GM12878 (cell line): ENCODE results near the gene SLC22A23. TPM values are rescaled to one million over a fixed set of nuclear protein-coding genes. Genes with fewer than 3 reads are reported as not detected.

Source experiments
- ATAC-seq: fragments of 200-7000 bp; cut with Tn5 transposase; 3 replicates; pipeline ENCODE4 v1.9.1; 2020; ENCODE audit warnings: mild to moderate bottlenecking, moderate library complexity
- BruUV-seq: library from RNA; stranded (reverse); fragments of 400-500 nt; replicated peaks from 2 replicates; lab custom pipeline; 2021; lab: Mats Ljungman, UMichigan
- CTCF ChIA-PET: fragments of 300-600 bp; sonication (Branson Sonifier 250); formaldehyde crosslinking; extraction: SDS; loops from one replicate; lab custom pipeline; 2021; ENCODE audit warnings: inconsistent platforms; lab: Yijun Ruan, JAX
- POLR2A ChIA-PET: fragments of 350-600 bp; formaldehyde crosslinking; extraction: SDS; loops from one replicate; lab custom pipeline; 2021; ENCODE audit warnings: inconsistent platforms; lab: Charles Lee
- RAD21 ChIA-PET: fragments of 300-600 bp; sonication (Branson Sonifier 250); formaldehyde crosslinking; loops from one replicate; lab custom pipeline; 2023; ENCODE audit warnings: antibody characterized with exemption; ENCODE audit not compliant: unreplicated experiment; lab: Charles Lee
- SMC1A ChIA-PET: fragments of 300-600 bp; sonication (Branson Sonifier 250); formaldehyde crosslinking; loops from one replicate; lab custom pipeline; 2023; ENCODE audit not compliant: unreplicated experiment, uncharacterized antibody; lab: Charles Lee
- DNase-seq: peaks from one replicate; pipeline ENCODE4 v3.0.0-alpha.2; 2011; ENCODE audit warnings: low read depth, low spot score
- FAIRE-seq: peaks from 3 replicates; lab custom pipeline; 2011; peaks lifted over from hg19 to GRCh38; lab: Jason Lieb, UNC
- H2AFZ ChIP-seq: 2 replicates; pipeline ENCODE4 v1.6.0; 2011; ENCODE audit warnings: low read depth, low read length, control low read depth; ENCODE audit not compliant: control insufficient read depth
- H3K27ac ChIP-seq: 2 replicates; pipeline ENCODE4 v1.5.1; 2011; ENCODE audit warnings: control low read depth; ENCODE audit not compliant: control insufficient read depth, insufficient read depth
- H3K27me3 ChIP-seq, 2 experiments: replicated peaks in 1 of 2; 2 replicates each; pipeline versions ENCODE4 v1.6.0 to v1.6.1; 2011; ENCODE audit warnings: low read length in 1 of 2; ENCODE audit not compliant: control insufficient read depth in 2 of 2, insufficient read depth in 2 of 2
- H3K36me3 ChIP-seq, 2 experiments: 2 replicates each; pipeline ENCODE4 v1.5.1; 2011; ENCODE audit warnings: low read length in 1 of 2; ENCODE audit not compliant: control insufficient read depth in 2 of 2, insufficient read depth in 2 of 2
- H3K4me1 ChIP-seq: 2 replicates; pipeline ENCODE4 v1.6.1; 2011; ENCODE audit warnings: mild to moderate bottlenecking, low read length, moderate library complexity, mixed read lengths; ENCODE audit not compliant: control insufficient read depth, insufficient read depth
- H3K4me2 ChIP-seq: 2 replicates; pipeline ENCODE4 v1.6.0; 2011; ENCODE audit warnings: control low read depth; ENCODE audit not compliant: control insufficient read depth, insufficient read depth
- H3K4me3 ChIP-seq: fragments of 200-600 bp; sonication (generic); 2 replicates; pipeline ENCODE4 v1.5.1; 2016
- H3K79me2 ChIP-seq: 2 replicates; pipeline ENCODE4 v1.6.0; 2011; ENCODE audit warnings: low read length; ENCODE audit not compliant: control insufficient read depth, insufficient read depth
- H3K9ac ChIP-seq: 2 replicates; pipeline ENCODE4 v1.8.0; 2011; ENCODE audit warnings: low read length, control low read depth, mixed read lengths; ENCODE audit not compliant: control insufficient read depth, insufficient read depth
- H3K9me3 ChIP-seq: replicated peaks from 3 replicates; pipeline ENCODE4 v1.5.1; 2011; ENCODE audit warnings: mild to moderate bottlenecking, low read length; ENCODE audit not compliant: control insufficient read depth, insufficient read depth
- H4K20me1 ChIP-seq: 2 replicates; pipeline ENCODE4 v1.6.0; 2011; ENCODE audit not compliant: control insufficient read depth, insufficient read depth
- BCL3 ChIP-seq: IDR thresholded peaks from 2 replicates; pipeline ENCODE4 v1.6.1; 2011; ENCODE audit warnings: borderline replicate concordance, low read depth, mild to moderate bottlenecking, moderate library complexity, low read length; ENCODE audit not compliant: insufficient read depth, poor library complexity, severe bottlenecking
- BHLHE40 ChIP-seq, 2 experiments: fragments of 450-650 bp in 1 of 2; IDR thresholded peaks; 2 replicates each; pipeline ENCODE4 v1.6.1; 2011 to 2017; ENCODE audit warnings: low read depth in 2 of 2, borderline replicate concordance in 1 of 2, improper control_type of control experiment in 1 of 2, low read length in 1 of 2, mild to moderate bottlenecking in 1 of 2
- CTCF ChIP-seq, 3 experiments: IDR thresholded peaks in 2 of 3; conservative IDR thresholded peaks in 1 of 3; 2 replicates each; pipeline ENCODE4 v1.5.1; 2011; ENCODE audit warnings: low read depth in 3 of 3, low read length in 3 of 3, mild to moderate bottlenecking in 3 of 3, control low read depth in 2 of 3, moderate library complexity in 2 of 3, inconsistent platforms in 1 of 3, mixed read lengths in 1 of 3; ENCODE audit not compliant: control insufficient read depth in 2 of 3, insufficient read depth in 1 of 3; ENCODE audit errors: extremely low read depth in 1 of 3
- MXI1 ChIP-seq: fragments of 150-350 bp; IDR thresholded peaks from 2 replicates; pipeline ENCODE4 v1.6.1; 2011; ENCODE audit warnings: low read depth, mild to moderate bottlenecking, inconsistent platforms, low read length, improper control_type of control experiment
- SPI1 ChIP-seq: IDR thresholded peaks from 2 replicates; pipeline ENCODE4 v1.6.1; 2011; ENCODE audit warnings: low read depth, mild to moderate bottlenecking, low read length, moderate library complexity, borderline replicate concordance; ENCODE audit not compliant: insufficient read depth
- TBL1XR1 ChIP-seq: IDR thresholded peaks from 2 replicates; pipeline ENCODE4 v1.6.1; 2012; ENCODE audit warnings: low read depth, low read length, improper control_type of control experiment
- TCF7 ChIP-seq: IDR thresholded peaks from 2 replicates; pipeline ENCODE4 v1.6.1; 2014; ENCODE audit warnings: antibody characterized with exemption, borderline replicate concordance
- ZNF207 ChIP-seq: fragments of 450-650 bp; IDR thresholded peaks from 2 replicates; pipeline ENCODE4 v1.6.1; 2014; ENCODE audit warnings: antibody characterized with exemption, mild to moderate bottlenecking, borderline replicate concordance
- WGBS: methylation state at CpG from one replicate; pipeline ENCODE4 v1.1.6; 2016; ENCODE audit warnings: low lambda C conversion rate; ENCODE audit not compliant: insufficient replicate concordance, insufficient coverage; ENCODE audit errors: missing lambda C conversion rate; 5-methylcytosine and 5-hydroxymethylcytosine counted together
- in situ Hi-C: fragments of 300-500 bp; cut with MboI; formaldehyde crosslinking; loops from 9 replicates; pipeline ENCODE4 v1.14.3; 2018; ENCODE audit warnings: mixed read lengths
- intact Hi-C: fragments of 100-400 bp; cut with micrococcal nuclease; formaldehyde crosslinking; loops from one replicate; pipeline ENCODE4 v1.14.2; 2022; ENCODE audit not compliant: unreplicated experiment
- polyA plus RNA-seq, 11 experiments: library from polyadenylated mRNA; depleted of rRNA in 4 of 11; unstranded in 6 of 11; stranded (reverse) in 5 of 11; fragments of >200 nt; fragmentation: Nextera tagmentation in 4 of 11; fragmentation: Illumina TruSeq in 1 of 11; extraction: Ambion mirVana in 4 of 11; extraction: Trizol in 1 of 11; gene quantifications; 1 replicate in 1 of 11; 2 replicates in 10 of 11; pipeline versions ENCODE4 v1.2.1 to v1.2.3, GENCODE V29; 2011 to 2016; ENCODE audit warnings: inconsistent platforms in 2 of 11, missing spikeins in 2 of 11, low read depth in 1 of 11
- total RNA-seq, 4 experiments: library from RNA; depleted of rRNA in 3 of 4; stranded (reverse); fragments of >200 nt in 3 of 4; fragmentation: Illumina TruSeq in 1 of 4; extraction: Trizol in 1 of 4; gene quantifications; 2 replicates each; pipeline versions ENCODE4 v1.2.1 to v1.2.3, GENCODE V29; 2013 to 2021
- TF ChIP-seq, protein P1 (sequence below): fragments of 450-650 bp; IDR thresholded peaks from 2 replicates; pipeline ENCODE4 v1.6.1; 2018; ENCODE audit warnings: borderline replicate concordance, mild to moderate bottlenecking; ENCODE audit not compliant: partially characterized antibody

Gene SLC22A23
- total and polyA plus RNA-seq, 10 of the 15 experiments (the other 5 are each of a cell fraction or from before 2014, with no cell fraction given) = 0.20 to 2.4 (median 0.74) TPM

DNA sequence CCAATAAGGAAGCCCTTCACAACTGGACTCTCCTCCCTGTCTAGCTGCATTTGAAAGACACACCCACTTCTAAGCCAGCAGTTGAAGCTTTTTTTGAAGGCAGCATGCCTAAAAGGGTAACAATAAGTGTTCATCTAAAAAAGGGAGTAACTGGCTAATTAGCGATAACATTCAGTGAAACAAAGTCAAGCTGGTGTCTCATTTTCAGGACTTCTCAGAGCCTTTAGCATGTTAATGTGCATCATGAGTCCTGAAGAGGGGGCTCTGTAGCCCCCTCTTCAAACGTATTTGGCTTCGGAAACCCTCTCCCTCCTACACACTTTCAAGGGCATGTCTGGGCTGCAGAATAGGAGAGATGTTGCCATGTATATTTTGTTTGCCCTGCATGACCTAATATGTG is 28.1 kb downstream of the SLC22A23 start:
- no peaks in the 10 kb centered on the region for H4K20me1 ChIP-seq
- BruUV-seq = no TSS peak
- ChIA-PET SMC1A (no interaction called here), CTCF (interaction anchor here (0.8 to 1.1 kb wide), 2 partner anchors 18 to 26 kb away, joined by 3 to 4 read pairs; no protein-coding TSS in a partner anchor), POLR2A (interaction anchor here (0.6 kb wide), 1 partner anchor 593 kb away, joined by 4 read pairs; no protein-coding TSS in a partner anchor), RAD21 (no interaction called here)
- no peaks in the 10 kb centered on the region for H3K4me1 ChIP-seq
- no peak overlapping the region for H3K9ac ChIP-seq
- no peak for FAIRE-seq
- ATAC-seq = no peak
- in situ Hi-C loops (no loop called here), intact Hi-C loops (no loop called here)
- 0 out of 6 replicates have a peak, but pooled peaks of 1 of the 3 experiments have one; percentile 5 for TF ChIP-seq CTCF (IDR thresholded peaks at IDR 0.05 in 2 of 3, conservative IDR thresholded peaks at IDR 0.05 in 1 of 3; ENCODE audit: control insufficient read depth in 2 of 3, extremely low read depth in 1 of 3, insufficient read depth in 1 of 3, low read depth in 3 of 3, low read length in 3 of 3)
- no peak for TF ChIP-seq TCF7
- no peak overlapping the region for H3K4me2 ChIP-seq
- no peak overlapping the region for H3K27ac ChIP-seq
- 35% methylated on average over 3 of the region's 3 CpGs for WGBS
- H2AFZ ChIP-seq = no peak overlapping the region
- no peaks in the 10 kb centered on the region for H3K27me3 ChIP-seq
- DNase-seq = no peak
- no peak overlapping the region for H3K4me3 ChIP-seq
- H3K9me3 ChIP-seq = no peaks in the 10 kb centered on the region
- H3K79me2 ChIP-seq = no peaks in the 10 kb centered on the region
- H3K36me3 ChIP-seq = no peaks in the 10 kb centered on the region

- no peak overlapping the region for H2AFZ ChIP-seq
- in situ Hi-C loops (no loop called here), intact Hi-C loops (no loop called here)
- no peak overlapping the region for H3K4me3 ChIP-seq
- no TSS peak for BruUV-seq
- DNase-seq (no peak), ATAC-seq (no peak), FAIRE-seq (no peak)
- ChIA-PET SMC1A (interaction anchor here (0.7 to 1.0 kb wide), 2 partner anchors 21 to 45 kb away, joined by 3 to 4 read pairs; no protein-coding TSS in a partner anchor), RAD21 (interaction anchor here (1.1 kb wide), 1 partner anchor 18 kb away, joined by 3 read pairs; no protein-coding TSS in a partner anchor), POLR2A (interaction anchor here (0.6 kb wide), 1 partner anchor 594 kb away, joined by 4 read pairs; no protein-coding TSS in a partner anchor), CTCF (interaction anchor here (0.8 to 1.1 kb wide), 2 partner anchors 17 to 27 kb away, joined by 3 to 4 read pairs; no protein-coding TSS in a partner anchor)
- no peaks in the 10 kb centered on the region for H4K20me1 ChIP-seq
- no peaks in the 10 kb centered on the region for H3K79me2 ChIP-seq
- H3K4me1 ChIP-seq = no peaks in the 10 kb centered on the region
- no peak overlapping the region for H3K27ac ChIP-seq
- no peak overlapping the region for H3K4me2 ChIP-seq
- no peaks in the 10 kb centered on the region for H3K36me3 ChIP-seq
- H3K9ac ChIP-seq = no peak overlapping the region
- H3K27me3 ChIP-seq = no peaks in the 10 kb centered on the region
- H3K9me3 ChIP-seq = no peaks in the 10 kb centered on the region
- 47% methylated on average over 4 of the region's 4 CpGs for WGBS
- TF ChIP-seq BHLHE40 (IDR thresholded peaks at IDR 0.05; ENCODE audit: borderline replicate concordance in 1 of 2, low read depth in 2 of 2, low read length in 1 of 2) (no peak), ZNF207 (no peak), BCL3 (no peak), TBL1XR1 (no peak), MXI1 (no peak), SPI1 (no peak)
- TF ChIP-seq, protein P1, sequence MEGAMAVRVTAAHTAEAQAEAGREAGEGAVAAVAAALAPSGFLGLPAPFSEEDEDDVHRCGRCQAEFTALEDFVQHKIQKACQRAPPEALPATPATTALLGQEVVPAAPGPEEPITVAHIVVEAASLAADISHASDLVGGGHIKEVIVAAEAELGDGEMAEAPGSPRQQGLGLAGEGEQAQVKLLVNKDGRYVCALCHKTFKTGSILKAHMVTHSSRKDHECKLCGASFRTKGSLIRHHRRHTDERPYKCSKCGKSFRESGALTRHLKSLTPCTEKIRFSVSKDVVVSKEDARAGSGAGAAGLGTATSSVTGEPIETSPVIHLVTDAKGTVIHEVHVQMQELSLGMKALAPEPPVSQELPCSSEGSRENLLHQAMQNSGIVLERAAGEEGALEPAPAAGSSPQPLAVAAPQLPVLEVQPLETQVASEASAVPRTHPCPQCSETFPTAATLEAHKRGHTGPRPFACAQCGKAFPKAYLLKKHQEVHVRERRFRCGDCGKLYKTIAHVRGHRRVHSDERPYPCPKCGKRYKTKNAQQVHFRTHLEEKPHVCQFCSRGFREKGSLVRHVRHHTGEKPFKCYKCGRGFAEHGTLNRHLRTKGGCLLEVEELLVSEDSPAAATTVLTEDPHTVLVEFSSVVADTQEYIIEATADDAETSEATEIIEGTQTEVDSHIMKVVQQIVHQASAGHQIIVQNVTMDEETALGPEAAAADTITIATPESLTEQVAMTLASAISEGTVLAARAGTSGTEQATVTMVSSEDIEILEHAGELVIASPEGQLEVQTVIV = no peak
These were observed 28.6 kb downstream of the SLC22A23 start for GRCh38 chr6:3428247-3428646.
